GM18909 (cell line): ENCODE results near the gene ZAR1L.
"Not testable (repeated sequence)": the region's sequence is repeated elsewhere in the genome, so short reads cannot be mapped to it uniquely, and the experiment has no call there.

ENCODE experiments used
- ATAC-seq: cut with Tn5 transposase; IDR thresholded peaks from one replicate; pipeline ENCODE4 v1.9.1; 2021; ENCODE audit warnings: mild to moderate bottlenecking; ENCODE audit not compliant: unreplicated experiment, poor library complexity

Gene ZAR1L

DNA sequence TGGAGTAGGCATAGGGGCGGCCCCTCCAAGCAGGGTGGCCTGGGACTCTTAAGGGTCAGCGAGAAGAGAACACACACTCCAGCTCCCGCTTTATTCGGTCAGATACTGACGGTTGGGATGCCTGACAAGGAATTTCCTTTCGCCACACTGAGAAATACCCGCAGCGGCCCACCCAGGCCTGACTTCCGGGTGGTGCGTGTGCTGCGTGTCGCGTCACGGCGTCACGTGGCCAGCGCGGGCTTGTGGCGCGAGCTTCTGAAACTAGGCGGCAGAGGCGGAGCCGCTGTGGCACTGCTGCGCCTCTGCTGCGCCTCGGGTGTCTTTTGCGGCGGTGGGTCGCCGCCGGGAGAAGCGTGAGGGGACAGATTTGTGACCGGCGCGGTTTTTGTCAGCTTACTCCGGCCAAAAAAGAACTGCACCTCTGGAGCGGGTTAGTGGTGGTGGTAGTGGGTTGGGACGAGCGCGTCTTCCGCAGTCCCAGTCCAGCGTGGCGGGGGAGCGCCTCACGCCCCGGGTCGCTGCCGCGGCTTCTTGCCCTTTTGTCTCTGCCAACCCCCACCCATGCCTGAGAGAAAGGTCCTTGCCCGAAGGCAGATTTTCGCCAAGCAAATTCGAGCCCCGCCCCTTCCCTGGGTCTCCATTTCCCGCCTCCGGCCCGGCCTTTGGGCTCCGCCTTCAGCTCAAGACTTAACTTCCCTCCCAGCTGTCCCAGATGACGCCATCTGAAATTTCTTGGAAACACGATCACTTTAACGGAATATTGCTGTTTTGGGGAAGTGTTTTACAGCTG is at the start of gene ZAR1L, which contains the start of gene BRCA2:
Gene ZAR1L, minus strand, starts transcription at position 126 of the 790 bp plus-strand sequence. CDS start 3,438 bp downstream, outside the sequence.
Gene BRCA2, plus strand, starts transcription at position 271 of the 790 bp plus-strand sequence. CDS start 953 bp downstream, outside the sequence.
- ATAC-seq: peak; percentile 95

GRCh38 chr13:32362574-32362973 is 47.4 kb upstream of the ZAR1L start:
- ATAC-seq: no peak

DNA sequence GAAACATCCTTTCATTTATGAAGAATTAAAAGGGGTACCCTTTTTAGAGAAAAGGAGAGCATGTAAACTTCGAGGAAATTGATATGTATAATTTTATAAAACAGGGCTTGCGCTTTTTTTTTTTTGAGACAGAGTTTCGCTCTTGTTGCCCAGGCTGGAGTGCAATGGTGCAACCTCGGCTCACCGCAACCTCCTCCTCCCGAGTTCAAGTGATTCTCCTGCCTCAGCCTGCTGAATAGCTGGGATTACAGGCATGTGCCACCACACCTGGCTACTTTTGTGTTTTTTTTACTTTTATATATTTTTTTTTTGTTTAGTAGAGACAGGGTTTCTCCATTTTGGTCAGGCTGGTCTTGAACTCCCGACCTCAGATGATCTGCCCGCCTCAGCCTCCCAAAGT is 40.8 kb upstream of the ZAR1L start:
- ATAC-seq: not testable (repeated sequence)

DNA sequence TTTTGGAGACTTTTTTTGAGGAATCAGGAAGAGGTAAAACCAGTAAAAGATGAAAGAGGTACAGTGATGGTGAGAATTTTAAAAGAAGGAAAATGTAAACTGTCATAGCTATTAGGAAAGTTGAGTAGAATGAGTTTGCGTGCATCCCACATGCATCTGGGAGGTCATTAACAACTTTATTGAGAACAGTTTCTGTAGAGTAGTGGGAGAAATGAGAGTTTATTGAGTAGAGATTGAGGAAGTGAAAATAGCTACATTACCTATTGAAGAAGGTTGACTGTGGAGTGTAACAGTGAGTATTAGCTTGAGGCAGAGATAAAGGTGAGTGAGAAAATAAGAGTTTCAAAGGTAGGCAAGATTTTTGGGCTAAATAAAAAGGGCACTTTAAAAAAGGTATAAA is 38.9 kb upstream of the ZAR1L start:
- peak; percentile 65 for ATAC-seq

GRCh38 chr13:32350839-32351441 is 35.8 kb upstream of the ZAR1L start:
- not testable (repeated sequence) for ATAC-seq

DNA sequence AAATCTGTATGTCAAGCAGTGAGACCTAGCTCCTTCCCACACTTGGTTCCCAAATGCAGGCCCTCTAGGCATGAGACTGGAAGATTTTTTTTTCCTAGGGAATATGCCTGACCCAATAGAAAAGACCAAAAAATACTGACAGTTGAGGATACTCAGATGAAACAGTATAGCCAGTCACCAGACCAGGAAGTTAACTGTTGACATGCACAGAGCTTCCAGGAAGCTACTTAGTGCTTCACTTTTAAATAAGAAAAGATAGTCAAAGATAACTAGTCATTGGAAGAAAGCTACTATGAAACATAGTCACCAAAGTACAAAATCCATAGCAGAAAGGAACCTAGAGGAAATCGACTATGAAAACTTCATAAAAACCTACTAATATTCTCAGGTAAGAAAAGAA is 32.5 kb upstream of the ZAR1L start:
- no peak for ATAC-seq

- ATAC-seq: no peak
These were observed 25.8 kb upstream of the ZAR1L start for GRCh38 chr13:32340914-32341313.

DNA sequence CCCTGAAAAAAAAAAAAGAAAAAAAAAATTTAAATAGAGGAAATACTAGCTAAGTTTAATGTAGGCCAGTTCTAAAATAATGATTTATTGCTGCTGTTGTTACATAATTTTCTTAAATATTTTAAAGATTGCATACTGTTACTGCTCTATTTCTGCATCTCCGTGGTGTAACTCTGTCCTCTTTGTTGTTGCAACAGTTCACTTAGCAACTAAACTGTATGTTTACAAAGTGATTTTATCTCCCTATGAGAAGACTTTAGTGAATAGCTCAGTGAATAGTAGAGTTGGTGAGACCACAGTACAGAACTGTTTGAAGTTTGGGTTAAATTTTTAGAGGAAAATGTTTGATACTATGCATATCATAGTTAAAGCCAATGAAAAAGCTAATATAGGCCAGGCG is 19.5 kb upstream of the ZAR1L start:
- ATAC-seq: no peak

GRCh38 chr13:32330441-32330840 is 15.3 kb upstream of the ZAR1L start:
- no peak for ATAC-seq

GRCh38 chr13:32323912-32324311 is 8.7 kb upstream of the ZAR1L start:
- no peak for ATAC-seq

GRCh38 chr13:32320528-32320927 is 5.4 kb upstream of the ZAR1L start:
- no peak for ATAC-seq

GRCh38 chr13:32317716-32318465 is 2.7 kb upstream of the ZAR1L start:
- no peak for ATAC-seq

DNA sequence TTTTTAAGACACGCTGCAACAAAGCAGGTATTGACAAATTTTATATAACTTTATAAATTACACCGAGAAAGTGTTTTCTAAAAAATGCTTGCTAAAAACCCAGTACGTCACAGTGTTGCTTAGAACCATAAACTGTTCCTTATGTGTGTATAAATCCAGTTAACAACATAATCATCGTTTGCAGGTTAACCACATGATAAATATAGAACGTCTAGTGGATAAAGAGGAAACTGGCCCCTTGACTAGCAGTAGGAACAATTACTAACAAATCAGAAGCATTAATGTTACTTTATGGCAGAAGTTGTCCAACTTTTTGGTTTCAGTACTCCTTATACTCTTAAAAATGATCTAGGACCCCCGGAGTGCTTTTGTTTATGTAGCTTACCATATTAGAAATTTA is 1.3 kb upstream of the ZAR1L start:
- ATAC-seq: no peak

DNA sequence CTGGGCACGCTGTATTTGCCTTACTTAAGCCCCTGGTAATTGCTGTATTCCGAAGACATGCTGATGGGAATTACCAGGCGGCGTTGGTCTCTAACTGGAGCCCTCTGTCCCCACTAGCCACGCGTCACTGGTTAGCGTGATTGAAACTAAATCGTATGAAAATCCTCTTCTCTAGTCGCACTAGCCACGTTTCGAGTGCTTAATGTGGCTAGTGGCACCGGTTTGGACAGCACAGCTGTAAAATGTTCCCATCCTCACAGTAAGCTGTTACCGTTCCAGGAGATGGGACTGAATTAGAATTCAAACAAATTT is 821 bp upstream of the ZAR1L start:
- peak; percentile 54 for ATAC-seq

DNA sequence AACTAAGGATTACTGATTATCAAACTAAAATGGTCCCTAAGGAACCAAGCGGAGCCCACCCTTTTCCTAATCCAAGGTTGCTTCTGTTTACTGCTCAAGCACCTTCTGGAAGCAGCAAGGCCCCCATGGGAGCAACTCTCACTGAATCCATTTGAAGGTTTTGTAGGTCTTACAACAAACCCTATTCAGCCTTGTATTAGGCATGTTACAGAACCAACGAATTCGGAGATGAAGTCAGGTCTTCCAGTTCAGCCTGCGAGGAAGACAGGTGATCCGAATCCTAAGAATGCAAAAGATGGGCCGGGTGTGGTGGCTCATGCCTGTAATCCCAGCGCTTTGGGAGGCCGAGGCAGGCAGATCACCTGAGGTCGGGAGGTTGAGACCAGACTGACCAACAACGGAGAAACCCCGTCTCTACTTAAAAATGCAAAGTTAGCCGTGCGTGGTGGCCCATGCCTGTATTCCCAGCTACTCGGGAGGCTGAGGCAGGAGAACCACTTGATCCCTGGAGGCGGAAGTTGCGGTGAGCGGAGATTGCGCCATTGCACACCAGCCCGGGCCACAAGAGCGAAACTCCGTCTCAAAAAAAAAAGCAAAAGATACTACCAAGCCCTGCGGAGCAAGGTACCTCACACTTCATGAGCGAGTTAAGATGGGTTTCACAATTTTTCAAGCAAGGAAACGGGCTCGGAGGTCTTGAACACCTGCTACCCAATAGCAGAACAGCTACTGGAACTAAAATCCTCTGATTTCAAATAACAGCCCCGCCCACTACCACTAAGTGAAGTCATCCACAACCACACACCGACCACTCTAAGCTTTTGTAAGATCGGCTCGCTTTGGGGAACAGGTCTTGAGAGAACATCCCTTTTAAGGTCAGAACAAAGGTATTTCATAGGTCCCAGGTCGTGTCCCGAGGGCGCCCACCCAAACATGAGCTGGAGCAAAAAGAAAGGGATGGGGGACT is 609 bp downstream of the ZAR1L start:
- ATAC-seq: peak; percentile 24

GRCh38 chr13:32311188-32311897 is 3.8 kb downstream of the ZAR1L start:
- ATAC-seq: no peak

GRCh38 chr13:32310134-32310706 is 4.9 kb downstream of the ZAR1L start:
- ATAC-seq: peak; percentile 74

DNA sequence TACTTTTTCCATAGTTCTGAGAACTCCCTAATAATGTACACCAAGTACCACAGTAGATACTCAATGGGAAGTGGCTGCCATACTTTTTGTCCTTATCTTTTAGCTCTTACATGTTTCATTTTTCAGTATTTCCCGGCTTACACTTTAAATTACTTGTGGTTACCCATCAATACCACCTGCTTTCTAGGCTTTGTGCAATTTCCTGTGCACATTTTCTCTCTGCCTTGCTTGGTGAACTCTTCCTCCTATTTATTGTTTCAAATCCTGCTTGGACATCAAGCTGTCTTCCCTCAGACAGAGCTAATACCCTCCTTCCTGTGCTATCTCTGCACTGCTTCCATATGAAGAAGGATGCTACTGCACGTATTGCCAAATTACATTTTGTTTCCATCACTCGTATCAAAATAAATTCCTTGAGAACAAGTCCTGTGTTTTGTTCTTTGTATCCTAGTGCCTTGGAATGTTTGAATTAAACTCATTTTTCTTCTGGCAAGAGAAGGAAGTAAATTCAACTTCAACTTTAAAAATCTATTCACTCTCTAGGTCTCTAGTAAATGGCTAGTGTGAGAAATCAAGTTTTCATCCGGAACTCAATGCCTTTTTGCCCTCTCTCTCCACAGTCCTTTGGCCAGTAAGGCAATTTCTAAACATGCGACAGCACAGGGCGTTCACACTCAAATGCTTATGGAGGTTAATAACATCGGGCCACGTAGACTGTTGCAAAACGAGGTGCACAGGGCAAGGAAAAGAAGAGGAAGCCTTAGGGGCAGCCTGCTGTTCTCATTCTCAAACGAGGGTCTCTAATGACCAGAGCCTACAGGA is 5.6 kb downstream of the ZAR1L start:
- peak; percentile 31 for ATAC-seq
